Duodenal mucosa (tissue), 2 donors: Measurements from ENCODE around the gene RHBDF2.

Experiments
- H3K27ac ChIP-seq: one replicate; pipeline ENCODE4 v1.7.0; 2013; ENCODE audit warnings: low read depth, low read length
- H3K27me3 ChIP-seq, 2 donors: one replicate each; pipeline ENCODE4 v1.7.0; 2013; ENCODE audit warnings: low read length in 2 of 2, control low read depth in 1 of 2; ENCODE audit not compliant: insufficient read depth in 2 of 2, control insufficient read depth in 1 of 2
- H3K36me3 ChIP-seq, 2 donors: one replicate each; pipeline ENCODE4 v1.7.0; 2013; ENCODE audit warnings: low read length in 2 of 2, control low read depth in 1 of 2; ENCODE audit not compliant: insufficient read depth in 2 of 2, control insufficient read depth in 1 of 2
- H3K4me1 ChIP-seq, 2 donors: one replicate each; pipeline ENCODE4 v1.7.0; 2013; ENCODE audit warnings: low read length in 2 of 2, control low read depth in 1 of 2; ENCODE audit not compliant: insufficient read depth in 2 of 2, control insufficient read depth in 1 of 2
- H3K4me3 ChIP-seq, 2 donors: one replicate each; pipeline ENCODE4 v1.7.0; 2013; ENCODE audit warnings: low read length in 2 of 2, low read depth in 1 of 2
- H3K9ac ChIP-seq, 2 donors: one replicate each; pipeline ENCODE4 v1.7.0; 2013; ENCODE audit warnings: low read length in 2 of 2, low read depth in 1 of 2
- H3K9me3 ChIP-seq, 2 donors: one replicate each; pipeline ENCODE4 v1.7.0; 2013; ENCODE audit warnings: low read length in 2 of 2, control low read depth in 1 of 2; ENCODE audit not compliant: control insufficient read depth in 1 of 2

RHBDF2 gene

DNA sequence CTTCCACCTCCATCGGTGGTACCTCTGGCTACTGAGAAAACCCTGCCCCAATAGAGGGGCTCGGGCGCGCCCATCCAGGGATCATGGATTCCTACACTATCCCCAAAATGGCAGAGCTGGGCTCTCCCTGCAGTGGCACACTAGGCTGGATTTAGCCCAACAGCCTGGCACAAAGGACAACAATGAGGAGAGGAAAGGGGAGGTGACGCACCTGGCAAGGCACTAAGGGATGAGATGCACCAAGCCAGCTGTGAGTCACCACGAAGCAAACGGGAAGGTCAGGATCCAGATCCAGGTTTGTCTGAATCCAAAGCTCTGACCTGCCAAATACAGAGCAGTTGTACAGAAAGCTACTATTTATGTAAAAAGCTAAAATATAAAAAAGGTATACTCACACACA lies 66.4 kb downstream of the RHBDF2 start:
- no peak overlapping the region for H3K4me3 ChIP-seq
- peaks cover 0 to 3% of the 10 kb centered on the region in 2 donors for H3K4me1 ChIP-seq
- no peak overlapping the region for H3K9ac ChIP-seq
- H3K27ac ChIP-seq = no peak overlapping the region
- H3K36me3 ChIP-seq = peaks cover 0 to 6% of the 10 kb centered on the region in 2 donors
- H3K27me3 ChIP-seq = no peaks in the 10 kb centered on the region
- no peaks in the 10 kb centered on the region for H3K9me3 ChIP-seq

DNA sequence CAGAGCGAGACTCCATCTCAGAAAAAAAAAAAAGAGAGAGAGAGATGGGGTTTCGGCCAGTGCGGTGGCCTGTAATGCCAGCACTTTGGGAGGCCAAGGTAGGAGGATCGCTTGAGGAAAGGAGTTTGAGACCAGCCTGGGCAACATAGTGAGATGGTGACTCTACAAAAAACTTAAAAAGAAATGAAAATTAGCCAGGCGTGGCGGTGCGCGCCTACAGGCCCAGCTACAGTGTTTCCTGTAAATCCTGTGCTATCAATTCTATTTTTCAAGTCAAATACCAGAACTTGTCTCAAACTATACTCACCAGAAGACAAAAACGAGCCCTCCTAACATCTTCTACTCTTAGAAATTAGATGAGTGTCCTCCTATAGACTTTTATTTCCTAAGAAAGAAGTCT lies 67.5 kb downstream of the RHBDF2 start:
- Histone ChIP-seq H3K27ac (no peak overlapping the region), H3K4me3 (no peak overlapping the region), H3K4me1 (no peaks in the 10 kb centered on the region), H3K36me3 (peaks cover 0 to 6% of the 10 kb centered on the region in 2 donors), H3K27me3 (no peaks in the 10 kb centered on the region), H3K9ac (no peak overlapping the region), H3K9me3 (no peaks in the 10 kb centered on the region)

DNA sequence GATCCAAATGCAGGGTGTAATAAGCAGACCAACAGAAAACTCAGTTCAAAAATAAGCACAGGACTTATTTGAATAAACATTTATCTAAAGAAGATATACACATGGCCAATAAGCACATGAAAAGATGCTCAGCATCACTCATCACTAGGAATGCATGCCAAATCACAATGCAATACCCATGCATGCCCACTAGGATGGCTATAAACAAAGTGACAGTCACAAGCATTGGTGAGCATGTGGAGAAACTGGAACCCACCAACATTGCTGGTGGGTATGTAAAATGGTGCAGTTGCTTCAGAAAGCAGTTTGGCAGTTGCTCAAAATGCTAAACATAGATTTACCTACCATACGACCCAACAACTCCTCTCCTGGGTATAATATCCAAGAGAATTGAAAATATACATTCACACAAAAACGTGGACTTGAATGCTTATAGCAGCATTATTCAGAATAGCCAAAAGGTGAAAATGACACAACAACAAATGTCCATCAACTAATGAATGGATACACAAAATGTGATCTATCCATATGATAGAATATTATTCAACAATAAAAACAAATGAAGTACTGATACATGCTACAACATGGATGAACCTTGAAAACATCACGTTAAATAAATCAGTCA lies 68.4 kb downstream of the RHBDF2 start:
- H3K4me1 ChIP-seq = peaks cover 2 to 4% of the 10 kb centered on the region in 2 donors
- H3K27ac ChIP-seq = no peak overlapping the region
- H3K4me3 ChIP-seq = no peak overlapping the region
- no peaks in the 10 kb centered on the region for H3K9me3 ChIP-seq
- H3K9ac ChIP-seq = no peak overlapping the region
- H3K36me3 ChIP-seq = peaks cover 0 to 6% of the 10 kb centered on the region in 2 donors
- H3K27me3 ChIP-seq = no peaks in the 10 kb centered on the region

DNA sequence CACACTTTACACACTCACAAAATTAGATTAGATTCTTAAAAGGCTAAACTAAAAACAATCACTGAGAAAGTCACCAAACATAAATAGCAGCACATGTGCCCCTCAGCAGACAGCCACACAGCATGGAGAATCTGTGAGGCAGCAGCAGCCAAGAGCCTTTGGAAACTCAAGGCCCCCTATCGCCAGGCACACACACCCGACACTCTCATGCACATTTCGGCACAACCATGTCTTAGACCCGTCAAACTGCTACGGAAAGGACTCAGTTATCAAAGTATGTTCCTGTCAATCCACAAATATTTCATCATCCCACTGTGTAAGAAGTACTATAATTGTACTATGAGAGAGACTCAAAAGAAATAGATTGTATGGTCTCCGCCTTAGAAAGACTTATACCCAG lies 69.2 kb downstream of the RHBDF2 start:
- no peak overlapping the region for H3K27ac ChIP-seq
- H3K4me1 ChIP-seq = peaks cover 8% of the 10 kb centered on the region in 2 donors
- H3K27me3 ChIP-seq = no peaks in the 10 kb centered on the region
- H3K9ac ChIP-seq = no peak overlapping the region
- no peaks in the 10 kb centered on the region for H3K9me3 ChIP-seq
- H3K4me3 ChIP-seq = no peak overlapping the region
- H3K36me3 ChIP-seq = peaks cover 0 to 6% of the 10 kb centered on the region in 2 donors

DNA sequence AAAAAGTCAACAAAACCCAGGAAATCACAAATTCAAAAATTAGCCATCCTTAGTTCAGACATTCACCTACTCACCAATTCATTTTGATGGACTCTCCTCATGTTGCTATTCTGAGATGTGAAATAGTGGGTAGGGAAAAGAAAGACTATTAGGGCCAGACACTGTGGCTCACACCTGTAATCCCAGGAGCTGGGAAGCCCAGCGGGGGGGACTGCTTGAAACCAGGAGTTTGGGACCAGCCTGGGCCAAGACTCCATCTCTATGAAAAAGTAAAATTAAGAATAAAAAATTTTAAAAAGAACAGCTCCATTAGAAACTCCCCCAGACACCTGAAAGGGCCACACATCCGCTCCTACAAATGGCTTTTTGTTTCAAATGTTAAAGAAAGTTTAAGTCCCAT lies 69.7 kb downstream of the RHBDF2 start:
- Histone ChIP-seq H3K27ac (no peak overlapping the region), H3K9ac (no peak overlapping the region), H3K4me3 (no peak overlapping the region), H3K9me3 (no peaks in the 10 kb centered on the region), H3K27me3 (no peaks in the 10 kb centered on the region), H3K4me1 (peaks cover 8% of the 10 kb centered on the region in 2 donors), H3K36me3 (peaks cover 0 to 6% of the 10 kb centered on the region in 2 donors)

DNA sequence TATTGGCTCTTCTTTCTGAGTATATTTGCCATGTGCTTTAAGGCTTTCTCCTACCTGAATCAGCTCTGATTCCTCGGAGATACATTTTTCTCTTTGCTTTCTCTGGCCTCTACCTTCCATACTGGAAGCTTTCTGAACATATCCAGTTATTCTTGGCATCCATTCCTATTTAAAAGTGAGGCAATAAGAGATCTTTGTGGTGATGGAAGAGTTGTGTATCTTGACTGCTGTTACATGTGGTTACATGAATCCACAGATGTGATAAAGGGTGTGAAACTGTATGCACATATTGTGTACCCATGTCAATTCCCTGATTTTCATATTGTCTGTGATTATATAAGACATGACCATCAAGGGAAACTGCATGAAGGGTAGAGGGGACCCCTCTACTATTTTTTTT lies 72.7 kb downstream of the RHBDF2 start:
- H3K27ac ChIP-seq = no peak overlapping the region
- H3K9me3 ChIP-seq = no peaks in the 10 kb centered on the region
- H3K9ac ChIP-seq = no peak overlapping the region
- no peaks in the 10 kb centered on the region for H3K36me3 ChIP-seq
- no peak overlapping the region for H3K4me3 ChIP-seq
- no peaks in the 10 kb centered on the region for H3K27me3 ChIP-seq
- peaks cover 8% of the 10 kb centered on the region in 2 donors for H3K4me1 ChIP-seq

DNA sequence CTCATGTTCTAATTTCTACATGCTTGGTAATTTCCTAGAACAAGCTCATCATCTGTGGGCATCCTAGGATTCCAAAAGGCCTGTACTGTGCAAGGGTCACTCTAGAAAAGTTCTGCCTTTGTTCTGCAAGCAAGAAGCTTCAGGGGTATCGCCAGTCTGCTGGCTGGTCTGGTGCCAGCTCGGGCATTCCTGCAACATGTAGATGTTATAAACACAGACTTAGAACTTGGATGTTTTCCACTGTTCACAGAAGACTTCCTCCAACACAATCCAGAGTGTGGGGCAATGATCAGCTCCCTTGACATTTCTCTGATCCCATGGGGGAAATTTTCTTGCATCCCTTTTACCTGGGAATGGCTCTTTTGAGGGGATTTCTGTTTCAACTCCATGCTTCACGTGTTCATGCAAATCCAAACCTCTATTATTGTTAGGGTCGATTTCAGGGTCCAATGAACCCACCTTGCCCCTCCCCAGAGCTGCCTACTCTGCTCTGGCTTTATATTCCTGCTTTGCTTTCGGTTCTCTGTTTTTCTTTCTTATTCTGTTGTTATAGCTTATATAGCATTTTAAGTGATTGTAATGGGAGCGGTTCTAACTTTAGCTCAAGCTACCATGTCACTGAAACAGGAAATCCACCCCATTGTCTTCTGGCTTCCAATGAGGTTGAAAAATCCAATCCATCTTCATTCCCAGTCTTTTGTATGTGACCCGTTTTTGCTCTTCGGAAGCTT lies 73.6 kb downstream of the RHBDF2 start:
- Histone ChIP-seq H3K9ac (no peak overlapping the region), H3K27ac (no peak overlapping the region), H3K36me3 (no peaks in the 10 kb centered on the region), H3K4me3 (no peak overlapping the region), H3K27me3 (no peaks in the 10 kb centered on the region), H3K9me3 (no peaks in the 10 kb centered on the region), H3K4me1 (peaks cover 8% of the 10 kb centered on the region in 2 donors)

DNA sequence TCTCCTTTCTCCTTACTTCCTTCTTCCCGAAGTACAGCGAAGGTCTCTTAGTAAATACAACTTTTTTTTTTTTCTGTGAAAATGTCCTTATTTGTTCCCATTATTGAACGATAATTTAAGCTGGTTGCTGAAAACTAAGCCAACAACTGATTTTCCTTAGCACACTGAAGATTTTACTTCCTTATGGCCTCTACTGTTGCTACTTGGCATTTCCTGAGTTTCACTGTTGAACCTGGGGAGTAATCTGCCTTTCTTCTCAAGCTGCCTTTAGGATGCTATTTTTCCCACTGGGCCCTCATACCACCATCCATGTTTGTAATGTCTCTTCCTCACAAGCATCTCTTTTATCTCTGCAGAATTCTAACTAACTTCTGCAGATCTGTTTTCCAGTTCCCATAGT lies 74.4 kb downstream of the RHBDF2 start:
- Histone ChIP-seq H3K4me3 (no peak overlapping the region), H3K9me3 (no peaks in the 10 kb centered on the region), H3K36me3 (no peaks in the 10 kb centered on the region), H3K4me1 (peaks cover 8% of the 10 kb centered on the region in 2 donors), H3K27ac (no peak overlapping the region), H3K27me3 (no peaks in the 10 kb centered on the region), H3K9ac (no peak overlapping the region)

DNA sequence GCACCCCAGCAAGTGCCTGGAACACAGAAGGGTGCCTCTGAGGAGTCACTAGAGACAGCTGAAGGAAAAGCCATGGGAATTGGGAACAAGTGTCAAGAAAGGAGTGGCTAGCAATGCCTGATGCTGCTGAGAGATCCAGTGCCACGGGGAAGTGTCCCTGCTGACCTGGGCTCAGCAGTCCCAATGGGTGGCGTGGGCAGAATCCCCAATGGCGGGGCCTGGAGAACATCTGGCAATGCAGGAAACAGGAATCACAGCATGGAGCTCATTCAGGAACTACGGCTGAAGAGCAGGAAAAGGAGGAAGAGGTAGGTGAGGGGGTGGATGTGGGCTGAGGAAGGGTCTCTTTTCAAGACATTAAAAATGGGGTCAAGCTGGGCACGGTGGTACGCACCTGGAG lies 78.4 kb downstream of the RHBDF2 start:
- no peak overlapping the region for H3K9ac ChIP-seq
- no peaks in the 10 kb centered on the region for H3K27me3 ChIP-seq
- H3K9me3 ChIP-seq = no peaks in the 10 kb centered on the region
- peaks cover 14 to 16% of the 10 kb centered on the region in 2 donors for H3K4me1 ChIP-seq
- peaks cover 0 to 3% of the 10 kb centered on the region in 2 donors for H3K36me3 ChIP-seq
- no peak overlapping the region for H3K4me3 ChIP-seq
- H3K27ac ChIP-seq = no peak overlapping the region

DNA sequence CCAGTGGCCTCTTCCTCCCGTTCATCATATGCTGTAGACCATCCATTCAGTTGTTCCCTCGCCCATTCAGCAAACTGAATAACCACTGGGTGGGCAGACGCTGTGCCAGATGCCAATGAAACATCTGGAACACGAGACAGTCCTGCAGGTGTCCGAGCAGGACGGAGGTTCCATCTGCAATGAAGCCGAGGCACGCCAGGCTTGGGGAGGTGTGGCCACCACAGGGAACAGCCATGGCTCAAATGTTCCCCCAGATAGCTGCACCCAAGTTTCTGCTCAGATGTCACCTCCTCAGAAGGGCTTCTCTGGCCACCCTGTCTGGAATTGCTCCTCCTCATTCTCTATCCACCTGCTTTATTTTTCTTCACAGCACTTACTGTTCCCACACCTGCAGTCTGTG lies 78.8 kb downstream of the RHBDF2 start:
- H3K4me1 ChIP-seq = peaks cover 14 to 16% of the 10 kb centered on the region in 2 donors
- no peaks in the 10 kb centered on the region for H3K9me3 ChIP-seq
- no peaks in the 10 kb centered on the region for H3K27me3 ChIP-seq
- no peak overlapping the region for H3K27ac ChIP-seq
- H3K36me3 ChIP-seq = peaks cover 0 to 7% of the 10 kb centered on the region in 2 donors
- H3K9ac ChIP-seq = no peak overlapping the region
- H3K4me3 ChIP-seq = no peak overlapping the region
